SK-N-MC (cell line): Measurements from ENCODE around the gene TNP2.

Experiments used
- EZH2 ChIP-seq: fragments of 200-600 bp; sonication (generic); IDR thresholded peaks from one replicate; pipeline ENCODE4 v1.6.1; 2017; ENCODE audit warnings: antibody characterized with exemption
- POLR2AphosphoS5 ChIP-seq: IDR thresholded peaks from 2 replicates; pipeline ENCODE4 v1.6.1; 2012; ENCODE audit warnings: mild to moderate bottlenecking, low read depth, low read length, borderline replicate concordance

- no peak for TF ChIP-seq POLR2AphosphoS5
- no peak for TF ChIP-seq EZH2
Observed at GRCh38 chr16:11253009-11253994, 15.8 kb downstream of the TNP2 start.
